Measurements from ENCODE around the gene TMC4.

GRCh38 chr19:54160854-54161253 lies 12.1 kb downstream of the TMC4 start:
- TF ChIP-seq, protein P1, sequence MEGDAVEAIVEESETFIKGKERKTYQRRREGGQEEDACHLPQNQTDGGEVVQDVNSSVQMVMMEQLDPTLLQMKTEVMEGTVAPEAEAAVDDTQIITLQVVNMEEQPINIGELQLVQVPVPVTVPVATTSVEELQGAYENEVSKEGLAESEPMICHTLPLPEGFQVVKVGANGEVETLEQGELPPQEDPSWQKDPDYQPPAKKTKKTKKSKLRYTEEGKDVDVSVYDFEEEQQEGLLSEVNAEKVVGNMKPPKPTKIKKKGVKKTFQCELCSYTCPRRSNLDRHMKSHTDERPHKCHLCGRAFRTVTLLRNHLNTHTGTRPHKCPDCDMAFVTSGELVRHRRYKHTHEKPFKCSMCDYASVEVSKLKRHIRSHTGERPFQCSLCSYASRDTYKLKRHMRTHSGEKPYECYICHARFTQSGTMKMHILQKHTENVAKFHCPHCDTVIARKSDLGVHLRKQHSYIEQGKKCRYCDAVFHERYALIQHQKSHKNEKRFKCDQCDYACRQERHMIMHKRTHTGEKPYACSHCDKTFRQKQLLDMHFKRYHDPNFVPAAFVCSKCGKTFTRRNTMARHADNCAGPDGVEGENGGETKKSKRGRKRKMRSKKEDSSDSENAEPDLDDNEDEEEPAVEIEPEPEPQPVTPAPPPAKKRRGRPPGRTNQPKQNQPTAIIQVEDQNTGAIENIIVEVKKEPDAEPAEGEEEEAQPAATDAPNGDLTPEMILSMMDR (IDR thresholded peaks at IDR 0.05) = no peak
- TF ChIP-seq POLR2A (IDR thresholded peaks at IDR 0.05) (no peak), EP300 (IDR thresholded peaks at IDR 0.05) (no peak), POLR2AphosphoS5 (IDR thresholded peaks at IDR 0.05) (no peak)

Data from gastroesophageal sphincter (tissue), 3 donors.